ENCODE measurements around the gene SLC7A7. TPM values are rescaled to one million over a fixed set of nuclear protein-coding genes. Genes with fewer than 3 reads are reported as not detected.

SLC7A7 gene
- total and polyA plus RNA-seq, 2 experiments from 2014 or later: 0.63 to 0.65 TPM

DNA sequence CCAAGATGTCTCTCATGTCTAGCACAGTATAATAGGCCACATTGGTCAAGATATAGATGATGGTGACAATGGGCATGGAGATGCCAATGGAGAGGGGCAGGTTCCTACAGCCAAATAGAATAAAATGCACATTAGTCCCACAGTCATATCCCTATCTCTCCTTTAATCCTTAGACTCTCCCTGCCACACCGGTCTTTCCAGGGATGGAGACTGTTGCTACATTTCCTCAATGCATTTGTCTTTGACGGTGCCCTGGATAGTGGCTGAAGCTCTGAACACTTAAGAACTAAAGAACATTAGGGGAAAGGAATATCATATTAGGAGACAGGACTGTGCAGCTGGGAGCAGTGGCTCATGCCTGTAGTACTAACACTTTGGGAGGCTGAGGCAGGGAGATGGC is 39.0 kb downstream of the SLC7A7 start:
- in situ Hi-C loops (cut with MboI): no loop called here
- H3K4me1 ChIP-seq (ENCODE audit: insufficient read depth): peaks cover 4% of the 10 kb centered on the region; the same call in 1 of the 2 replicates
- H2AFZ ChIP-seq: no peak overlapping the region
- 95 to 96% methylated on average over 2 of the region's 2 CpGs for WGBS, 2 experiments (ENCODE audit: low coverage in 1 of 2, low lambda C conversion rate in 2 of 2, missing lambda C conversion rate in 2 of 2)
- H3K27me3 ChIP-seq (replicated peaks; ENCODE audit: insufficient read depth): no peaks in the 10 kb centered on the region
- H4K20me1 ChIP-seq (ENCODE audit: insufficient read depth): no peaks in the 10 kb centered on the region
- H3K4me3 ChIP-seq: no peak overlapping the region
- no peak for DNase-seq
- H3K27ac ChIP-seq: no peak overlapping the region
- no peak overlapping the region for H3K9ac ChIP-seq
- peaks cover 13% of the 10 kb centered on the region; the same call in 1 of the 2 replicates for H3F3A ChIP-seq (ENCODE audit: insufficient read depth)
- no peak overlapping the region for H3K4me2 ChIP-seq (ENCODE audit: unreplicated experiment)
- H3K79me2 ChIP-seq (ENCODE audit: insufficient read depth): no peaks in the 10 kb centered on the region
- TF ChIP-seq EZH2phosphoT487 (IDR thresholded peaks at IDR 0.05; ENCODE audit: insufficient read depth, low read depth): no peak
- TF ChIP-seq EZH2 (IDR thresholded peaks at IDR 0.05; ENCODE audit: insufficient read depth, poor library complexity, severe bottlenecking): no peak
- no peaks in the 10 kb centered on the region for H3K9me2 ChIP-seq (ENCODE audit: insufficient read depth)
- no peaks in the 10 kb centered on the region for H3K9me3 ChIP-seq (ENCODE audit: low read depth)
- H3K36me3 ChIP-seq (ENCODE audit: low read depth): peaks cover 14% of the 10 kb centered on the region

GRCh38 chr14:22774011-22774706 is 41.1 kb downstream of the SLC7A7 start:
- Histone ChIP-seq H3K36me3 (ENCODE audit: low read depth) (peaks cover 29% of the 10 kb centered on the region), H3K4me3 (no peak overlapping the region), H3K27ac (no peak overlapping the region), H4K20me1 (ENCODE audit: insufficient read depth) (no peaks in the 10 kb centered on the region), H3K4me1 (ENCODE audit: insufficient read depth) (no peaks in the 10 kb centered on the region), H3F3A (ENCODE audit: insufficient read depth) (peaks cover 5% of the 10 kb centered on the region; the same call in 1 of the 2 replicates), H3K9me2 (ENCODE audit: insufficient read depth) (no peaks in the 10 kb centered on the region), H3K4me2 (ENCODE audit: unreplicated experiment) (no peak overlapping the region), H3K27me3 (replicated peaks; ENCODE audit: insufficient read depth) (no peaks in the 10 kb centered on the region), H2AFZ (no peak overlapping the region), H3K79me2 (ENCODE audit: insufficient read depth) (peaks cover 6% of the 10 kb centered on the region; the same call in 1 of the 2 replicates), H3K9ac (no peak overlapping the region), H3K9me3 (ENCODE audit: low read depth) (no peaks in the 10 kb centered on the region)
- TF ChIP-seq EZH2phosphoT487 (IDR thresholded peaks at IDR 0.05; ENCODE audit: insufficient read depth, low read depth): no peak
- no peak for TF ChIP-seq EZH2 (IDR thresholded peaks at IDR 0.05; ENCODE audit: insufficient read depth, poor library complexity, severe bottlenecking)
- in situ Hi-C loops (cut with MboI): no loop called here
- 96 to 99% methylated on average over 10 of the region's 10 CpGs for WGBS, 2 experiments (ENCODE audit: low coverage in 1 of 2, low lambda C conversion rate in 2 of 2, missing lambda C conversion rate in 2 of 2)
- DNase-seq: no peak

DNA sequence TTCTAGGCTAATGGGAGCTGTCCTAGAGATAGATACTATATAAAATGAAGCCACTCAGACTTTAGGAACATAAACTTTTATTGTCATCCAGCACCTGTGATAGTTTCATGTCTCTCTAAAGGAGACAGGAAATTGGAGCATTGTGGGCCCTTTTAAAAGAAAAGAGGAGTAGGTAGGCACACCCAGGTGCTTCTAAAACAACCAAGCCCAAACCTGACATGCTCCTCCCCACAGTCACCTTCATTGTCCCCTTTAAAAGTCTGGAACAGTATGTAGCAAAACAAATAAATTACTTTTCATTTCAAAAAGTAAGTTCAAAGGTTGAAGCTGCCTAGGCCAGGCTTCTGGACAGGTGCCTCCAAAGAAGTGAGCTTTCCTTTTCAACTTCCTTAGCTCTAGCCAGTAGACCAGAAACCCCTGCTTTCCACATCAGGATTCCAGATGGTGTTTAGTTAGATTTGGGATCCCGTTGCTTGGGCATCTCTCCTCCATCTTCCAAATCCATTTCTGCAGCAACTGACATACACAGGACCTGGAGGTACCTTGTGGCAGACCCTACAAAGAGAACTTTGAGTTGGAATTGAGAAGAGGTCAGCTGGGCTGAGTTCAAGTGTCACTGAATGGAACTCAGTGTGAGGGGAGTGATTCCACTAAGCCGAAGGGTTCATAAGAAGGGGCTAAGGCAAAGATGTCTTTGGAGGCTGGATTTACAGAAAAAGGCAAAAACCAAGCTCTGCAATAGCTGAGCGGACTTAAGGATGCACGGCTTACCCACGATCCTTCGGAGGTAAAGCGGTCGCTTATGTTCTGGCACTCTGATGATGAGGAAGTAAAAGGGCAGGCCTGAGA is 41.8 kb downstream of the SLC7A7 start:
- no peak for TF ChIP-seq EZH2phosphoT487 (IDR thresholded peaks at IDR 0.05; ENCODE audit: insufficient read depth, low read depth)
- TF ChIP-seq EZH2 (IDR thresholded peaks at IDR 0.05; ENCODE audit: insufficient read depth, poor library complexity, severe bottlenecking): no peak
- Histone ChIP-seq H4K20me1 (ENCODE audit: insufficient read depth) (no peaks in the 10 kb centered on the region), H2AFZ (no peak overlapping the region), H3F3A (ENCODE audit: insufficient read depth) (peaks cover 6% of the 10 kb centered on the region; the same call in 1 of the 2 replicates), H3K4me3 (no peak overlapping the region), H3K9me2 (ENCODE audit: insufficient read depth) (no peaks in the 10 kb centered on the region), H3K27ac (no peak overlapping the region), H3K27me3 (replicated peaks; ENCODE audit: insufficient read depth) (no peaks in the 10 kb centered on the region), H3K4me2 (ENCODE audit: unreplicated experiment) (no peak overlapping the region), H3K9ac (no peak overlapping the region), H3K9me3 (ENCODE audit: low read depth) (no peaks in the 10 kb centered on the region), H3K4me1 (ENCODE audit: insufficient read depth) (no peaks in the 10 kb centered on the region), H3K36me3 (ENCODE audit: low read depth) (peaks cover 29% of the 10 kb centered on the region), H3K79me2 (ENCODE audit: insufficient read depth) (peaks cover 14% of the 10 kb centered on the region)
- 81 to 82% methylated on average over 8 of the region's 8 CpGs for WGBS, 2 experiments (ENCODE audit: low coverage in 1 of 2, low lambda C conversion rate in 2 of 2, missing lambda C conversion rate in 2 of 2)
- no peak for DNase-seq
- in situ Hi-C loops (cut with MboI): no loop called here

GRCh38 chr14:22772725-22773124 is 42.5 kb downstream of the SLC7A7 start:
- peaks cover 4% of the 10 kb centered on the region; the same call in 1 of the 2 replicates for H3K4me1 ChIP-seq (ENCODE audit: insufficient read depth)
- H3K4me3 ChIP-seq: no peak overlapping the region
- no peaks in the 10 kb centered on the region for H3K27me3 ChIP-seq (replicated peaks; ENCODE audit: insufficient read depth)
- H3K9ac ChIP-seq: no peak overlapping the region
- no peaks in the 10 kb centered on the region for H3K9me2 ChIP-seq (ENCODE audit: insufficient read depth)
- peaks cover 29% of the 10 kb centered on the region for H3K36me3 ChIP-seq (ENCODE audit: low read depth)
- no peak for DNase-seq
- H3K27ac ChIP-seq: no peak overlapping the region
- no peaks in the 10 kb centered on the region for H3K9me3 ChIP-seq (ENCODE audit: low read depth)
- WGBS, 2 experiments (ENCODE audit: low coverage in 1 of 2, low lambda C conversion rate in 2 of 2, missing lambda C conversion rate in 2 of 2): 100% methylated on average over 1 of the region's 1 CpG
- no peak for TF ChIP-seq EZH2 (IDR thresholded peaks at IDR 0.05; ENCODE audit: insufficient read depth, poor library complexity, severe bottlenecking)
- TF ChIP-seq EZH2phosphoT487 (IDR thresholded peaks at IDR 0.05; ENCODE audit: insufficient read depth, low read depth): no peak
- no peaks in the 10 kb centered on the region for H4K20me1 ChIP-seq (ENCODE audit: insufficient read depth)
- no peak overlapping the region for H2AFZ ChIP-seq
- in situ Hi-C loops (cut with MboI): no loop called here
- peaks cover 8% of the 10 kb centered on the region; the same call in 1 of the 2 replicates for H3F3A ChIP-seq (ENCODE audit: insufficient read depth)
- H3K4me2 ChIP-seq (ENCODE audit: unreplicated experiment): no peak overlapping the region
- peaks cover 21% of the 10 kb centered on the region for H3K79me2 ChIP-seq (ENCODE audit: insufficient read depth)

All from GM23248 (cell line).